ENCODE data around the gene TBC1D5. TPM values are rescaled to one million over a fixed set of nuclear protein-coding genes. Genes with fewer than 3 reads are reported as not detected.

Gene TBC1D5
- total and polyA plus RNA-seq, 7 donors, result 7.2 to 82.3 (median 43.7) TPM

DNA sequence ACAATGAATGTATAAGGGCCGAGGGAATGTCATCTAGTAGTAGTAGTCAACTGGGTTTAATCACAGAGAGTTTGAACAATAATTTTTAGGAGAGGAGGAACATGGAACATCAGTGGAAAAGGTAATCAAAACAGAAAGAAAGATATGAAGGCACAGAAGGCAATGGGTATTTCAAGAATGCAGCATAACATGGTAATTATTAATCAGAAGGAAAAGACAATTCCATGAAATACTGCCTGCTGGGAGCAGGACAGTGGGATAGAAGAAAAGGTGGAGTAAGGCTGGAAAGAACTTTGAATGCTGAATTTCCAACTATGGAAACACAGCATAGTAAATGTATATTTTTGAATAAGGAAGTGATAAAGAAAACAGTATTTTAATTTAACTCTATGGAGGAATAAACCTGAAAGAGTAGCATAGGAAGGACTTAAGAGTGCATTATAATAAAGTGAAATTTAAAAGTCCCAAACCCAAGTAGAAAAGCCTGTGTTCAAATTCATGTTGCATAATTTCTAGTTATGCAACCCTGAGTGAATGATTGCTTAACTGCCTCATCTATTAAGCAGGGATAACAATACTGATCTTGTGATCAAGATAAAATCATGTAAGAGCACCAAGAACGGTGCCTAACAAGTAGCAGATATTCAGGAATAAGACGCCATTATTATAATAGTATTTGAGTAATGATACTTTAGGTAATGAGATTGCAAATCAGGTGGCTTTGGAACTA lies 357.7 kb downstream of the TBC1D5 start:
- H3K36me3 ChIP-seq, result peaks cover 0 to 15% (median 0%) of the 10 kb centered on the region in 4 donors
- no peak for DNase-seq
- H3K4me1 ChIP-seq, result no peaks in the 10 kb centered on the region
- H3K27ac ChIP-seq, result no peak overlapping the region
- no peaks in the 10 kb centered on the region for H3K9me3 ChIP-seq
- TF ChIP-seq POLR2AphosphoS5 (IDR thresholded peaks at IDR 0.05), result no peak
- TF ChIP-seq POLR2A (IDR thresholded peaks at IDR 0.05), result no peak
- no peak for TF ChIP-seq EP300 (IDR thresholded peaks at IDR 0.05)
- TF ChIP-seq, protein P1, sequence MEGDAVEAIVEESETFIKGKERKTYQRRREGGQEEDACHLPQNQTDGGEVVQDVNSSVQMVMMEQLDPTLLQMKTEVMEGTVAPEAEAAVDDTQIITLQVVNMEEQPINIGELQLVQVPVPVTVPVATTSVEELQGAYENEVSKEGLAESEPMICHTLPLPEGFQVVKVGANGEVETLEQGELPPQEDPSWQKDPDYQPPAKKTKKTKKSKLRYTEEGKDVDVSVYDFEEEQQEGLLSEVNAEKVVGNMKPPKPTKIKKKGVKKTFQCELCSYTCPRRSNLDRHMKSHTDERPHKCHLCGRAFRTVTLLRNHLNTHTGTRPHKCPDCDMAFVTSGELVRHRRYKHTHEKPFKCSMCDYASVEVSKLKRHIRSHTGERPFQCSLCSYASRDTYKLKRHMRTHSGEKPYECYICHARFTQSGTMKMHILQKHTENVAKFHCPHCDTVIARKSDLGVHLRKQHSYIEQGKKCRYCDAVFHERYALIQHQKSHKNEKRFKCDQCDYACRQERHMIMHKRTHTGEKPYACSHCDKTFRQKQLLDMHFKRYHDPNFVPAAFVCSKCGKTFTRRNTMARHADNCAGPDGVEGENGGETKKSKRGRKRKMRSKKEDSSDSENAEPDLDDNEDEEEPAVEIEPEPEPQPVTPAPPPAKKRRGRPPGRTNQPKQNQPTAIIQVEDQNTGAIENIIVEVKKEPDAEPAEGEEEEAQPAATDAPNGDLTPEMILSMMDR (IDR thresholded peaks at IDR 0.05), result no peak
- WGBS, 2 donors, result 85 to 93% methylated on average over 3 of the region's 3 CpGs
- no peaks in the 10 kb centered on the region for H3K27me3 ChIP-seq
- no peak overlapping the region for H3K4me3 ChIP-seq
- intact Hi-C loops (cut with DNase I), result no loop called here

DNA sequence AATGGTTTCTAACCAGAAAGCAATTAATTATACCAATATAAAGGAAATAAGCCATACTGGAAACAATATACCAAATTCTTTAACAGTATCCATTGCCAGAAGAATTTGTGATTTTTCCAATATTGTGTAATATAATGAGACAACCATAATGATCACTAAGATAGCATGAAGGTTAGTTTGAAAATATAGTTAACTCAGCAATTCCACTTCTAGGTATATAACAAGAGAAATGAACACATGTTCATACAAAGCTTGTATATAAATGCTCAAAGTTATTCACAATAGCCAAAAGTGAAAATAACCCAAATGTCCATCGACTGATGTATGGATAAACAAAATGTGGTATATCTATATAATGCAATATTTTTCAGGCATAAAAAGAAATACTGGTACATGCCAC lies 369.1 kb downstream of the TBC1D5 start:
- Histone ChIP-seq H3K36me3 (peaks cover 0 to 22% (median 0%) of the 10 kb centered on the region in 4 donors), H3K4me3 (no peak overlapping the region), H3K27me3 (no peaks in the 10 kb centered on the region), H3K9me3 (no peaks in the 10 kb centered on the region), H3K27ac (no peak overlapping the region), H3K4me1 (no peaks in the 10 kb centered on the region)
- WGBS, 2 donors, result 94 to 95% methylated on average over 1 of the region's 1 CpG
- TF ChIP-seq, protein P1 (IDR thresholded peaks at IDR 0.05), result no peak
- no peak for TF ChIP-seq POLR2AphosphoS5 (IDR thresholded peaks at IDR 0.05)
- intact Hi-C loops (cut with DNase I), result no loop called here
- no peak for DNase-seq

DNA sequence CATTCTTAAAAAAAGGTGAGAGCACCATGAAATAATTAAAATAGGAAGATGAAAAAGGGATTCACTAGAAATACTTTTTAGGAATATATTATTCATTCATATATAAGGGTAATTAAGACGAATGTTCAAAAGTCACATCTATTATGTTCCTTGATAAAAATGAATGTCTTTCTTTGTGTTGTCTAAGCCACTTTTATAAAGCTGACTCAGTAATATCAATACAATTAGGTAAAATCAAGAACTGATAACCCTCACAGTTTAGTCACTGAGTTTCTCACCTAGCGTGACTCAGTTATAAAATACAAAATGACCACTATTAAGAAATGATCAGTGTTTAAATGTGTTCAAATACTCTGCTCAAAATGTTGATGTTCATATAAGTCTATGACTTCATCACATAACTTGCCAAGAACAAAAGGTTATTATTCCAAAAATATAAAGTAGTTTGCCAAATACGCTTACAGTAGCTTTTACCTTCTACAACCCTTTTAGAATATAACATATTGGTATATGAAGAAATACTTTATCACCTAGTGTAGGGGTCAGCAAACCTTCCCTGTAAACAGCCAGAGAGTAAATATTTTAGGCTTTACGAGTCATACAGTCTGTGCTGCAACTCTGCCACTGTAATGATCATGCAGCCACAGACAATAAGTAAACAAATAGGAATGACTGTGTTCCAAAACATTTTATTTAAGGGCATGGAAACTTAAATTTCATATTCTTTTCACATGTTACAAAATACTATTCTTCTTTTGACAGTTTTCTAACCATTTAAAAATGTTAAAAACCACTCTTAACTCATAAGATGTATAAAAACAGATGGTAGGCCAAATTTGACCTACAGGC lies 369.8 kb downstream of the TBC1D5 start:
- TF ChIP-seq, protein P1 (IDR thresholded peaks at IDR 0.05), result no peak
- TF ChIP-seq EP300 (IDR thresholded peaks at IDR 0.05), result no peak
- TF ChIP-seq POLR2AphosphoS5 (IDR thresholded peaks at IDR 0.05), result no peak
- TF ChIP-seq POLR2A (IDR thresholded peaks at IDR 0.05), result no peak
- no peaks in the 10 kb centered on the region for H3K27me3 ChIP-seq
- H3K9me3 ChIP-seq, result no peaks in the 10 kb centered on the region
- WGBS, 2 donors, result 89 to 91% methylated on average over 4 of the region's 4 CpGs
- no peaks in the 10 kb centered on the region for H3K4me1 ChIP-seq
- DNase-seq, result no peak
- no peak overlapping the region for H3K4me3 ChIP-seq
- peaks cover 0 to 22% (median 0%) of the 10 kb centered on the region in 4 donors for H3K36me3 ChIP-seq
- H3K27ac ChIP-seq, result no peak overlapping the region
- intact Hi-C loops (cut with DNase I), result no loop called here

DNA sequence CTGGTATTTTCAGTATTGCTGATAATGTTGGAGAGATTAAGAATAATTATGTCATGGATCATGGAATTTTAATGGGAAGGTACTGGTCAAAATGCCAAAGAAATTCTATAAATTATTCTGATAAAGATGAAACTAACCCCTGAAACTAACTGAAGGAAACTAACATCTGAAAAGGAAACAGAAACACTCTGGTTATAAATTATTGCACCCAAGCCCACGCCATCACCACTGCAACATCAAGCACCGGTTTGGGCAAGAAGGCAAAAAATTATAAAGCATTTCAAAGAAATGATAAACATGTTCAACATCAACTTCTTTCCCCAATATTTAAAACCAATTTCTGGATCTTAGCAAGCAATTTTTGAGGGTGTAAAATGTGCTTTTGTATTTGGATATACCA lies 372.5 kb downstream of the TBC1D5 start:
- no peak overlapping the region for H3K27ac ChIP-seq
- peaks cover 0 to 15% (median 0%) of the 10 kb centered on the region in 4 donors for H3K36me3 ChIP-seq
- H3K9me3 ChIP-seq, result no peaks in the 10 kb centered on the region
- no peaks in the 10 kb centered on the region for H3K4me1 ChIP-seq
- no peak for TF ChIP-seq EP300 (IDR thresholded peaks at IDR 0.05)
- no peak for TF ChIP-seq POLR2A (IDR thresholded peaks at IDR 0.05)
- no peak for TF ChIP-seq POLR2AphosphoS5 (IDR thresholded peaks at IDR 0.05)
- TF ChIP-seq, protein P1 (IDR thresholded peaks at IDR 0.05), result no peak
- intact Hi-C loops (cut with DNase I), result no loop called here
- H3K27me3 ChIP-seq, result no peaks in the 10 kb centered on the region
- 69 to 92% methylated on average over 2 of the region's 2 CpGs for WGBS, 2 donors
- no peak overlapping the region for H3K4me3 ChIP-seq
- DNase-seq, result no peak

Measured in sigmoid colon (tissue), 7 donors.